ENCODE results near the gene CCSER1.
"Not testable (repeated sequence)": the region's sequence is repeated elsewhere in the genome, so short reads cannot be mapped to it uniquely, and the experiment has no call there.

CCSER1 gene

DNA sequence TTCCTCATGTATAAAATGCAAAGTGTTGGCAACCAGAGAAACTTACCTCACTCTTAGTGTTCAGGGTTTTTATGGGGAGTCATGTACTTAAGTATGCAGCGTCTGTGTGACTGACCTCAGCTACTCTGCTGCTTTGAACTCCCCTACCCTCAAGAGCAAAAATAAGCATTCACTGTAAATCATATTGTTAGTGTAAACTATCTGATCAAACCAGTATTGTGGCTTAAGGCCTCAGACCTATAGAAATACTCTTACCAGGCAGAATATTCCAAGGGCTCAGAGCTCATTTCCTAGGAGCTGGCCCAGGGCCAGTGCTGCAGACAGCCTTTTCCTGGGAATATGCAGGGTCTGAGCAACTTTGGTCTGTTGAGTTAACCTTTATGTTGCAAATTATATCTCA is 453.1 kb downstream of the CCSER1 start:
- no peak for DNase-seq

- DNase-seq = no peak
Observed at GRCh38 chr4:90582087-90582486, 454.9 kb downstream of the CCSER1 start.

DNA sequence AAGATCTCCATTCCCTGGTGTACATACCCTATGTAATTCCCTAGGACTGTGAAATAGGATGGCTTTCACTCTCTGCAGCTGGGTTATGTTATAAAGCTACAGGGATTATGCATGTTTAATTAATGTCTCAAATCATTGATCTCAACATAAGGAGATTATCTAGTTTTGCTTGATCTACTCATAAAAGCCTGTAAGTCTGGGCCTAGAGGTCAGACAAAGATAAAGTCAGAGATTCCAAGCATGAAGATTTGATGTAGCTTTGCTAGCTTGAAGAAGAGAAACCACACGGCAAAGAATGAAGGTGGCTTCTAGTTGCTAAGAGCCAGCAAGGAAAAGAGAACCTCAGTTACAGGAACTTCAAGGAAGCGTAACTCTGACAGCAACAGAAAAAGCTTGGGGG is 456.9 kb downstream of the CCSER1 start:
- no peak for DNase-seq

DNA sequence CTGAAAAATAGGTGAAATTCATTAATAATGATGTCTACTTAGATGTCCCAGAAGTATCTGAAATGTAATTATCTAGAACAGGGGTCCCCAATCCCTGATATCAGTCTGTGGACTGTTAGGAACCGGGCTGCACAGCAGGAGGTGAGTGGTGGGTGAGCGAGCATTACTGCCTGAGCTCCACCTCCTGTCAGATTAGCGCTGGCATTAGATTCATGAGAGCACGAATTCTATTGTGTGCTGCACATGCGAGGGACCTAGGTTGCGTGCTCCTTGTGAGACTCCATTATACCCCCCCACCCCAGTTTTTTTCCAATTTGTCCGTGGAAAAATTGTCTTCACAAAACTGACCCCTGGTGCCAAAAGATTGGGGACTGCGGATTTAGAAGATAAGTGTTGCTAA is 458.8 kb downstream of the CCSER1 start:
- no peak for DNase-seq

- DNase-seq = no peak
Observed at GRCh38 chr4:90586799-90587198, 459.6 kb downstream of the CCSER1 start.

DNA sequence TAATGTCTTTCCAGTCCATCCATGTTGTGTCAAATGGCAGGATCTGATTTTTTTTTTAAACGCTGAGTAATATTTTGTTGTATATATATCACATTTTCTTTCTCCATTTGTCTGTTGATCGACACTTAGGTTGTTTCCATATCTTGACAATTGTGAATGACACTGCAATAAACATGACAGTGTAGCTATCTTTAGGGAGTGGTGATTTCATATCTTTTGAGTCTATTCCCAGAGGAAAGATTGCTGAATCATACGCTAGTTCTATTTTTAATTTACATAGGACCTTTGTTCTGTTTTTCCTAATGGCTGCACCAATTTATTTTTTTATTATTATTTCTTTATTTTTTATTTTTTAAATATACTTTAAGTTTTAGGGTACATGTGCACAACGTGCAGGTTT is 470.7 kb downstream of the CCSER1 start:
- no peak for DNase-seq

DNA sequence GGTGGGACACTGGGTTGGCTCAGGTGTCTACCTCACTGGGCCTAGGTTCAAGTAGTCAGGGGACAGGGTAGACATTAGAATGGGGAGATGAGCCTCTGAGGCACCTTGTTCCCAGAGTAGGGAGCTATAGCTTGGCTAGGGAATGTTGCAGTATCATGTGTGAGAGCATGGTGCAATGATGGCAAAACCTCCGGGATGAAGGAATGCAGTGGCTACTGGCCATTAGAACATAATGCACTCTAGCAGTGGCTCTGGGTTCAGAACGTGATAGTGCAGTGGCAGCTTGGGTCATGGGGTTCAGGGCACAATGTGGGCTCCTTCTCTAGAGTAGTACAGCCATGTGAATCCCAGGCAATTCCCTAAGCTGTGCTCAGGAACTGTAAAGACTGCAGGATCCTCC is 471.5 kb downstream of the CCSER1 start:
- DNase-seq = no peak

DNA sequence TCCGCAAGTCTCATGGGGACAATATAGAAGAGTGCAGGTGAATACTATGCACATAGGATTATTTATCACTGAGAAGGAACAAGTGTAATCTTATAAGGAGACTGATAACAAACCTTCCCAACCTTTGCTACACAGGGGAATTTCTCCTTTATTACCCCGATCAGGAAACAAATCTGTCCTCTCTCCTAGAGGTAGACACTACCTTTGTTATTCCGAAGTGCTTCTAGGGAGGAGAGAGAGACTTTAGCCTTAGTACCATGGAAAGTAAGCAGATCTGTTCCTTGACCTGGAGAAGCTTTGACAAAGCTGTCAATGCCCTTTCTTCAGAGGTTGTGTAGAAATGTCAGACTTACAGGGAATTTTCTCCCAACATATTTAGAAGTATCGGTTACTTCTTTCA is 475.5 kb downstream of the CCSER1 start:
- DNase-seq = no peak

DNA sequence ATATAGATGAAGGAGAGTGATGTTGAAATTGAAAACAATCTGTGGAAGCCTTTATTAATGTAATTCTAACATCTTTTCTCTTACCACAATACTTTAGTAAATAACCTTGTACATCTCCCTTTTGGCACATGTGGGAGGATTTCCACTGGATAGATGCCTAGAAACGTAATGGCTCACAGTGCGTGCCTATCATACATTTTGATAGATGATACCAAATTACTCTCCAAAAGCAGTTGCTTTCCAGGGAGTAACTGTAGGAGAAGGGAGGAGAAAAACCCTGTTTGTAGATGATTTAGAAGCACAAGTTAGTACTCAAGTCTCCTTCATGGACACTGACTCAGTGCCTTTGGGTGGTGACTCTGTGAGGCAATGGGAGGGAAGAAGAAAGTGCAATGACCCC is 476.3 kb downstream of the CCSER1 start:
- DNase-seq = no peak

DNA sequence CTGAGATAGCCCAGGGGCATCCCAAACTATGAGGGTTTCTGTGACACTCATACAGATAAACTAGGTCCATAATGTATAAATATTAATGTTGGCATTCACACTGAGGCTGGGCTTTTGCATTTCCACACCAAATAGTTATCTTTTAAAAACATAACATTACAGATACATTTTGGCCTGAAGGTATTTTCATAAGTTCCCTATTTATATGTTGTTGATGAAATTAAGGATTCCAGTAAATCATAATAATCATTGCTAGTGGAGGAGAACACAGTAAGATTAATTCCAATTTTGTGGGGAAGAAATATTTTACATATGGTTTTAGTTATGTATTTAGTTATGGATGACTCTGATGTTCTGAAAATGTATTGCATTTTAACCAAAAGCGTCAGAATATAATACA is 479.6 kb downstream of the CCSER1 start:
- no peak for DNase-seq

GRCh38 chr4:90614371-90614770 is 487.2 kb downstream of the CCSER1 start:
- no peak for DNase-seq

DNA sequence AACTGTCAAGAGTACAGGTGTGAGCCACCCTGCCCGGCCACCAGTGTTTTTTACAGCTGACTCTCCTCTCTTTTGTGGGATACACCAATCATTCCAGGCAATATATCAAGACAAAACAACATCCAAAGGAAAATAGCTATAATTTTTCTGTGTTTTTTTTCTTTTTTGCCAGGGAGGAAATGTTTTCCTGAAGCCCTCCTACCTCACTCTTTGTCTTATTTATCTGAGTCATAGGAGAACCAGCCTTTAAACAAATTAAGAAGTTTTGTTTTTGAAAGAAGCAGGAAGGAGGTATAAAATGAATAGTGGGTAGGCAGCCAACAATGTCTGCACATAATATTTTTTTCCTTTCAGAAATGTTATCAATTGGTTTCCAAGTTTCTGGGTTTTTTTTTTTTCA is 493.9 kb downstream of the CCSER1 start:
- no peak for DNase-seq

DNA sequence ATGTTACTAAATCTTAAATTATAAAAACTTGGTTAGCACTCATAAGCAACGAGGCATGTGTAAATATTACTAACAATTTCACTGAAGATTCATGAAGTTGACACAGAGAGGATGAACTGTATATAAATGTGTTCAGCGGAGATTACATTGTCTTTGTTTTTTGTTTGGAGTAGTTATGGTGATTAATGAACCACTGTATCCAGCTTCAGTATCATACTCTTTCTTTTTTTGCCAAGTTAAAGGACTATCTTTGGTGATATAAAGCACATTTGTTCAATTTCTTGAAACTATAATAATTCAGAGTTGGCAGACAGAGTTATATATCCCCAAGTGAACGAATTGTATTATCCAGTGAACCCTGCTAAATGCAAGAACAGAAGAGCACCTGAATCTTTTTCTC is 497.6 kb downstream of the CCSER1 start:
- DNase-seq = no peak

GRCh38 chr4:90641861-90642599 is 514.8 kb downstream of the CCSER1 start:
- DNase-seq = no peak

- DNase-seq = no peak
Observed at GRCh38 chr4:90643156-90643555, 516.0 kb downstream of the CCSER1 start.

GRCh38 chr4:90648311-90648710 is 521.1 kb downstream of the CCSER1 start:
- no peak for DNase-seq

DNA sequence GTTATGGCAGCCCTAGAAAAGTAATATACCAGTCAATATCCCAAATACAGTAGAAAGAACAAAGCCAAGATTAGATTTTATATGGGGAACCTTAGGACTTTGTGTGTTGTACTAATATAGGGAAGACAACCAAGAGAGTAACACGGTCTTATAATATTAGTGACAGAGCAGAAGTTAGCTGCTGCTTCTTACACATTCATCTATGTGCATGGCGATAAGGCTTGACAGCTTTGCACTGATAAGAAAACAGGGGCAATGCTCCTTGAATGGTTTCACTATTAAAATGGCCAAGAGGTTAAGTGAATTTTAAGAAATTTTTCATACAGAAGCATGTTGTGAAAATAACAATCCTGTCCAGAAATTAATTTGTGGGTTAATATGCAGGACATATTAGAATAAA is 521.6 kb downstream of the CCSER1 start:
- no peak for DNase-seq

- no peak for DNase-seq
Observed at GRCh38 chr4:90660672-90661071, 533.5 kb downstream of the CCSER1 start.

GRCh38 chr4:90670183-90670582 is 543.0 kb downstream of the CCSER1 start:
- DNase-seq = no peak

DNA sequence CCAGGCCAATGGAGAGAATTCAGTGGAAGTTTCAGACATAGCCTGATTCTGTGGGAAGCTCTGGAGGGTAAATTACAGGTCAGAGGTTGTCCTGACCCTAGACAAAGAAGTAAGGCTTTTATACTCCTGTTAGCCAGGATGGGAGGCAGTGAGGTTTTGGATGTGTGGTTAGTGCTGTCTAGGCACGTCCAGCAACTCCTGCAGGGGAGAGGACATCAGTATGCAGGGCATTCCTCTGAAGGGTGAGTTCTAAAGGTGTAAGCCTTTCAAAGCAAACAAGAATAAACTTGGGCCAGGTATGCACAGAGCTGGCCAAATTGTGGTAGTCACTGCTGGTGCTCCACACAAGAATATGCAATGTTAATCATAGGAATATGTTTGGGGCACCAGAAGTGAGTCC is 562.5 kb downstream of the CCSER1 start:
- no peak for DNase-seq

DNA sequence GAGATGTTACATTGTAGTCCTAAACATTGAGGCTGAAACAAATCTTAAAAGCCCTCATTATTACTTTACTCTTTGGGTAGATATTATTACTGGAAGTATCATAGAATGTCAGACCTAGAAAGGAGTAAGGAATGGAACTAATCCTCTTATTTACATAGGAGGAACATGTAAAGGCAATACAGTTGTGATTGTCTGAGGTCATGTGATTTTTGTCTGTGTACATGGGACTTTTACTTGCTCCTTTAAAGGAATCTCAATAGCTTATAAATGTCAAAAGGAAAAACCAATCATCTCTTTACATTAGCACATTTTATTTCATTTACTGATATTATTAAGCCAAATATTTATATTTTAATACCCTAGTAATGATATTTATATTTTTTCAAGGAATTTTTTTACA is 568.2 kb downstream of the CCSER1 start:
- no peak for DNase-seq

- not testable (repeated sequence) for DNase-seq
Observed at GRCh38 chr4:90705501-90705900, 578.3 kb downstream of the CCSER1 start.

- no peak for DNase-seq
Observed at GRCh38 chr4:90715242-90715641, 588.0 kb downstream of the CCSER1 start.

DNA sequence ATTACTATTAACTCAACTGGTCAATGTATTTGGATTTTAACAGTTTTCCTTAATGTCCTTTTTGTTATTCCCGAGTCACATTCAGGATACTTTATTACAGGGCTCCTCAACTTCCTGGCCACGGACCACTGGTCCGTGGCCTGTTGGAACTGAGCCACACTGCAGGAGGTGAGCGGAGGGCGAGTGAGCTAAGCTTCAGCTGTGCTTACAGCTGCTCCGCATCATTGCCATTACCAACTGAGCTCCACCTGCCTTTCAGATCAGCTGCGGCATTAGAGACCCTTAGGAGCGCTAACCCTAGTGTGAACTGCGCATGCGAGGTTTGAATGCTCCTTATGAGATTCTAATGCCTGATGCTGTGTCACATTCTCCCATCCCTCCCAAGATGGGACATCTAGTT is 591.7 kb downstream of the CCSER1 start:
- no peak for DNase-seq

- no peak for DNase-seq
Observed at GRCh38 chr4:90727938-90728337, 600.7 kb downstream of the CCSER1 start.

GRCh38 chr4:90730752-90731151 is 603.6 kb downstream of the CCSER1 start:
- DNase-seq = no peak
